ENCODE measurements around the gene TBKBP1.
"Not testable (repeated sequence)": the region's sequence is repeated elsewhere in the genome, so short reads cannot be mapped to it uniquely, and the experiment has no call there.

The TBKBP1 gene

DNA sequence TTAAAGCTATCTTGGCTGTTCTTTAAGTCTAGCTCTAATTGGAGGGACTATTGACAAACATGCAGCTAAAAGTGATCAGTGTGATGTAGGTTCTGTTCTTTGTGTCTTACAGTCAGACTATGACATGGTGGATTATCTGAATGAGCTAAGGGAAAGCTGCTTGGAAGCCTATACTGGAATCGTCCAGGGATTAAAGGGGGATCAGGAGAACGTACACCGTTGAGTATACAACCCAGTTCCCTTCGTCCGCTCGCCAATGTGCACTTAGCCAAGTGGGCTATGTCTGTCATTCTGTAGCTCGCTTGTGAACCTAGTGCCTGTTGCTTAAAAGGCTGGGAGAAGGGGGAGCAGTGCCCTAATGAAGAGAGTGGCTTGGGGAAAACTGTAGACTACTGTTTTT is 15.8 kb upstream of the TBKBP1 start:
- no peak for DNase-seq (ENCODE audit: low read depth in 2 of 2)

DNA sequence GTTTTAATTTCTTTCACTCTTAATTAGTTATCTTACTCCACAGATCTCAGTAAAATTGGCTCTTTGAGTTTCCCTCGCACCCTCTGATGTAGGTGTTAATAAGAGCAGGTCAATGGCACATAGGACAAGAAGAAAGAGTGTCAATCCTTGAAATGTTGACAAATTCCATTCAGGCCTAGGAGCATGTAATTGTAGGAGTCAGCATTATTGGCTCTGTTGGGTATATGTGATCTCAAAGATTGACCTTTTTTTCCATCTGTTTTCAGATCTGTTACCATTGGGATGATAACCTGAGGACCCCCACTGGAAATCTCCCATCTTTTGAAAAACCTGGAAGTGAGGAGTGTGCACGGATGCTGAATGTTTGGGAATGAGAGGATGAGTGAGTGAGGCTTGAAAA is 11.8 kb upstream of the TBKBP1 start:
- no peak for DNase-seq (ENCODE audit: low read depth in 2 of 2)

DNA sequence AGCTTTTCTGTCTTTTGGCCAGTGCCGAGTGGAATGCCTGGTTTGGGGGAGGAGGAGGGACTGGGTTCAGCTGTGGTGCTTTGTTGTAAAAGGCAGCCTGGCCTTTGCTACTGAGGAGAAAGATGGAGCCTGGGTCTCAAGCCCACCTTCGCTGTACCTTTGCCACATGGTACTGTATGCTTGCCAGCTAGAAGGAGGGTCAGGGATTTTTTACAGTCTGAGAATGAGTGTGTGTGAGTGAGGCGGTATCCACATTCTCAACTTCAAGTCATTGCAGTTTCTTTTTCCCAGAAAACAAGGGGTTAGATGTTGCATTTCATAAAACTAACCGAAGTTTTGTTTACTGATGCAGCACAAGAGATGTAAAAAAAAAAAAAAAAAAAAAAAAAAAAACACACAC is 11.2 kb upstream of the TBKBP1 start:
- DNase-seq (ENCODE audit: low read depth in 2 of 2) = not testable (repeated sequence)

DNA sequence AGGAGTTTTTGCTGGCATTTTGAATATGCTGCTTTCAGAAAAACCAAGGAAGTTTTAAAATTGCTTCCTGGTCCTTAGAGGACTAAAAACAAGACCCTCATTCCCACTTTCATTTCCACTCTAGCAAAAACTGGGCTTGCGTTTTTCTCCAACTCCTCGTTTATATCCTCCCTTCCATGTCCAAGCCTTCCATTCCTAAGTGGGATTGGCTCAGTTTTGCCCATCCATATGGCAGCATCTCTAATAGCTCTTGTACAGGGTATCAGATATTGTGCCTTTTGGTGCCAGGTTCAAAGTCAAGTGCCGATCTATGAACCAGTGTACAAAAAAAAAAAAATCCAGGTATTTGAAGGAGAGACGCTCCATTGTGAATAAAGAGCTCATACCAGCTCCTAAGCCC is 9.9 kb upstream of the TBKBP1 start:
- no peak for DNase-seq (ENCODE audit: low read depth in 2 of 2)

DNA sequence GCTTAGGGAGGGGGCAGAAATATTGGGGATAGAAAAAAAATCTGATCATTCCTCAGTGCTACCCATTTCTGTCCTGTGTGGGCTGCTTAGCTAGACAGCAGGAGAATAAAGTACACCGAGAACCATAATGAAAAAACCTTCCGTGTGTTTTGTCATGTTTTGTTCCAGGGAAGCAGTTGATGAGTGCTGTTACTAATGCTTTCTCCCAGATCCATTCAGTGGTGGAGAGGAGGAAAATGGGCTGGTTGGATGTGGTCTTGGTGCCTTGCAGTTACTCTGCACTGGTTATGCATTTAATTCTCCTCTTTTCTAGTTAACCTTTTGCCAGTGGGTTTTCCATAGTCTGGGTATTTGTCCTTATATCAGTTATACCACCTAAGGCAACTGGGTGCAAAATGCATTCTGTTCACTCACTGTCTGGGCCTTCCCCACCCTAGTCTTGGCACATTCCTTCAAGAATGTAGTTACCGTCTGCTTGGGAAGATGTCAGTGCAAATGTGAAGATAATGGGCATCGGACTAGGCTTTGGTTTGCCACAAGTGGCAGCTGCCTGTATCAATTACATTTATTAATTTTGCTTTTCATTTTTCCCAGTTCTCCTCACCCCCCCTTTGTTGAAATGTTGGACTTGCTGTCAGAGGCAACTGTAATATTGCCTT is 9.3 kb upstream of the TBKBP1 start:
- no peak for DNase-seq (ENCODE audit: low read depth in 2 of 2)

DNA sequence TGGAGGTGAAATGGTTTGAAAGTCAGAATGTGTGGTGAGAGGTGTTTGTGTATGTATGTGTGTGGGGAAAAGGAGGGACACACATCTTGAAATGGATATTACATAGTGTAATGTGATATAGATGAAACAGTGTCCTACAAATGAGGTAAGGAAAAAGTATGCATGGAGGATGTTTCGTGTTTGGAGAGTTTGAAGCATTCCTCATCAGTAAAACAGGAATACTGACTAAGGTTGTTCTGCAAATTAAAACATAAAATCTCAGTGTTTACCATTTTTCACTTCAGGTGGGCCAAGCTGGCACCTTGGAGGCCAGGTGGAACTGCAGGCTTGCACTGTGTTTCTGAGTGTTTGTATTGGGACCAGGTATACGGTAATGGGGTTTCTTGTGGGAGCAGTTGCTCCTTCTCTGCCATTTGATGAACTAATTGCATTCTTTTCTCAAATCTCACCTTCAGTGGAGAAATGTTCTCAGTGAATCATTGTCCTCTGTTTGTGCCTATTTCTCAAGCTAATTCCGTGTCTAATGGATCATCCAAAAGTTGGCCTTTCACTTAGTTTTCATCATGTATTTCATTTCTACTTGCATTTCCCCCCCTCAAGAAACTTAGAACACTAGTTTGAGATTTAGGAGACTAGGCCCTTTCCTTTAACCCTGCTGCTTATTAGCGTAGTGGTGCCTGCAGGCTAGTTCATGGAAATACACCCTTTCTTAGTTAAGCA is 8.2 kb upstream of the TBKBP1 start:
- DNase-seq (ENCODE audit: low read depth in 2 of 2) = no peak

DNA sequence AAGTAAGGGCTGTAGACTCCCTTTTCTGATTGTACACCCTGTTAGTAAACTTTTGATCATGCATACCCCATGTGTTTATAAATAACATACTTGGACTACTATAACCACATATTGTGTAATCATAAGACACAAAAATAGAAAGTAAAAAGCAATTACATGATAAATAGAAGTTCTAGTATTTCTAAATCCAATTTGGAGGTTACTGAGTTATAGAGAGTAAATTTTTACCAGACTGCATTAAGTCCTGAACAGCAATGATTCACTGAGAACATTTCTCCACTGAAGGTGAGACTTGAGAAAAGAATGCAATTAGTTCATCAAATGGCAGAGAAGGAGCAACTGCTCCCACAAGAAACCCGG is 7.7 kb upstream of the TBKBP1 start:
- no peak for DNase-seq (ENCODE audit: low read depth in 2 of 2)

DNA sequence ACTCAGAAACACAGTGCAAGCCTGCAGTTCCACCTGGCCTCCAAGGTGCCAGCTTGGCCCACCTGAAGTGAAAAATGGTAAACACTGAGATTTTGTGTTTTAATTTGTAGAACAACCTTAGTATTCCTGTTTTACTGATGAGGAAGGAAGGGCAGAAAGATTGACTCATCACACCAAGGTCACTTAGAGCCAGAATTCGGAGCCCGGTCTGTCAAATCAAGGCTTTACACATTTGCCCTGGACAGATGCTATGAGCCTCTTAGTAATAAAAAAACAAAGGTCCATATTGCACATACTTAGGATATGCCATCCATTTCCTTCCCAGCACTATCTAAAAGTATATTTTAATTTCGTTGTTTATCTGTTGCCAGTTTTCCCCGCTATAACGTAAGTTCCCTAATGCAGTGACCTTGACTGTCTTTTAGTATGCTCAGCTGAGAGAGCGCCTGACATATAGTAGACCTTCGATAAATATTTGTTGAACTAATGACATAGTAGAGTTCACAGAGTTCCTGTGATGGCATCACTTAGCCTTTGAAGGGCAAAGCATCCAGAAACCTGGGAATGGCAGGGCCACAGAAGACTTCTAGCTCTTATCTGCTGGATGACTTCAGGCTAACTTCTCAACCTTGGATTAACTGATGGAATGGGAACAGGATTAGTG is 7.2 kb upstream of the TBKBP1 start:
- no peak for DNase-seq (ENCODE audit: low read depth in 2 of 2)

DNA sequence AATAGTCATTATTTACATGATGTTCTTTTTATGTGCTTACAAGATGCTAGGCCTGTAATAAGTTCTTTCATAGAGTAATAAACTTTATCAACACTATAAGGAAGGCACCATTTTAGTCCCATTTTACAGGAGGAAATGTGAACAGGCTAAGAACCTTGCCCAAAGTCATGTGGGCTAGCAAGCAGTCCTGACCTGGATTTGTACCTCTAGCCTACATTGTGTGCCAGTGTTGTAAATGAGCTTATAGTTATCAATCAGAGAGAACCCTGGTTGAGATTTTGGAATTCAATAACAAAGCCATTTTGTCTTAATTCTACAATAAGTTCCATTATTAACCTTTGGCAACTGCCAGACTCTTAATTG is 6.7 kb upstream of the TBKBP1 start:
- DNase-seq (ENCODE audit: low read depth in 2 of 2) = no peak

DNA sequence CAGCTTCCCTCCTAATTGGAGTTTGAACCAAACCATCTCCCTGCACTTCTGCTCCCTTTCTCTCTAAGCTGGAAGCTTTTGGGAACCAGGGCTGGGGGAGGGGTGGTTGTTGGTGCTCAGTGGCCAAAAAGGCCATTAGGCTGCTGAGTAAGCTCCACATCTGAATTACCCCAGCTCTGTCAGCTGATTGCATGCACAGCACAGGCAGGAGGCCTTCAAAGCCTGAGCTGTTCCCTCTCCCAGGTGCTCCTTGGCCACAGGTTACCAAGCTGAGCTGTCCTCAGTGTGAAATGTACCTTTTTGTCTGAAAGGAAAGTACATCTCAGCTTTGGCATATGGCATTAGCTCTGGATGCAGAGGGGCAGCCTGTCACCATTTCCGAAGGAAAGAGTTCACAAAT is 6.2 kb upstream of the TBKBP1 start:
- no peak for DNase-seq (ENCODE audit: low read depth in 2 of 2)

DNA sequence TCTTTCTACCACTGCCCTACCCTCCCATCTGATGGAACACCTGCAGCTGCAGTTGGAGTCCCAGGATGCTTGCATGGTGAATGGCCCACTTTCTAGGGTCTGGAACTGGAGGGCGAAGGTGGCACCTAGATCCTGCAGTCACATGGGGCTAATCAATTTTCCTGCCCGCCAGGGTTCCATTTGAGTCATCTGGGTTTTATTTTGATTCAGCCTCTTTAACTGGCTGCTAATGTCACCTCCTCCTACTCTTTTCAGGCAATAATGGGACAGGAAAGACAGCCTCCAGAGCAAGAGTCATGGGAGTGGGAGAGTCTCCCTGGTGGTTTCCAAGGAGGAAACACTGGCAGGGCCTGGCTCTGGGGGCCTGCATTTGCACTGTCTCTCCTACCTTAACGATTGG is 3.8 kb upstream of the TBKBP1 start:
- no peak for DNase-seq (ENCODE audit: low read depth in 2 of 2)

DNA sequence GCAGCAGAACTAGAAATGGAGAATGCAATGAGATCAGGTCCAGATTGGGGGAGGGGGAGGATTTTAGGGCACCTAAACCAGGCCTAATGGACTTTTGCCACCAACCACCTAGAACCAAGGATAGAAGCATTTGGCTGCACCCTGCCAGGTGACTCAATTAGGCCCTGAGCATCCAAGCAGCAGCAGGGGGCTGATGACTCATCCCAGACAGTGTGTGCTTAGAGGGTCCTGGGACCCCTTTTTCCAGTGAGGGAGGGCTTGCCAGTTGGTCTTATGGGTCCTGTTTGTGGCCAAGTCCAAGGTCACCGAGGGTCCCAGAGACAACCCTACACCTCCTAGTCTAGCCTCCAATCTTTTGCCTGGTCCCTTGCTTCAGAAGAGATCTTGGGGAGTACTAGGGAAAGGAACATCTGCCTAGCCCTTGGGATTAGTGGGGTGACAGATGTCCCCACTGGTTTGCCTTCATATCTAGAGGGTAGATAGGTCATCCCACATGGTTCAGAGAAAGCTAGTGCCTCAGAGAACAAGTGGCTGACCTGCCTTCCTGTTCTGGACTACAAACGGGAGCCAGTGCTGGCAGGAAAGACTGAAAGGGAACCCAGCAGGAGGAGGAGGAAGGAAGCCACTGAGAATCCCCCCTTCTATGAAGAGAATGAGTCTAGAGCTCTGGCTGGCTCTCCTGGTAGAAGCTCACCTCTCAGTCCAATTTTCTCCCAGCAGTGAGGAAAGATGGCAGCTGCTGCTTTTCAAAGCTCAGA is 1.6 kb upstream of the TBKBP1 start:
- no peak for DNase-seq (ENCODE audit: low read depth in 2 of 2)

DNA sequence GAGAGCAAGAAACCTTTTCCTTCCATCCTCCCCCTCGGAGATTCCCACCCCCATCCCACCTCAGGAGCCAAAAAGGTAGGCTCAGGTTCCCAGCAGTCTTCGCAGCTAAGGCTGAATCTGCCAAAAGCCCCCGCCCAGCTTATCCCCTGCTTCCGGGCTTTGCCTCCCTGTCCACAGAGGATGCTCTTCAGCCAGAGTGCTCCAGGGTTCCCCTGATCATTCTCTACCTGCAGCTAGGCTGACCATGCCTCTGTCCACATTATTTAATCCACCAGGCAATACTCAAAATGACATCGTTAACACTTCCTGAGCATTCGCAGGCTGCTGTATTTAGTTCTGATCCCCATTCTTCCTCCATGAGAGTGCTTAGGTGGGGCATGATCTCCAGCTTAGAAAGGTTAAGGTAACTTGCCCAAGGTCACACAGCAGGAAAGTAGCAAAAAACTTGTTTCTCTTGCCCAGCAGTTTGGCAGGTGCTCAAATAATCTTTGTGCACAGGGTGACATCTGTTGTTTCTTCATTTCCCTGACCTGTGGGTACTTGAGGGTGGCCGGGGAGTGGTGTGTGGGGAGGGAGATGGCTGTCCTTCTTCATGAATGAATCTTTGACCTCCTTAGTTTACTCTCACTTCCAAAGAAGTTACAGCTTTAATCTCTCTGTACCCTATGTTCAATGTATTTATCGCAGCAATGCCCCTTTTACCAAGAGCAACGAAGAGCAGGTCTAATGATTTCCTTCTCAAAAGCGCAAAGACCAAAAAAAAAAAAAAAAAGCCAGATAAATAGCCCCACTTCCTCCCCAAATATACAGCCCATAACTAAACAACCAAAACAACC is 848 bp upstream of the TBKBP1 start:
- no peak for DNase-seq (ENCODE audit: low read depth in 2 of 2)

DNA sequence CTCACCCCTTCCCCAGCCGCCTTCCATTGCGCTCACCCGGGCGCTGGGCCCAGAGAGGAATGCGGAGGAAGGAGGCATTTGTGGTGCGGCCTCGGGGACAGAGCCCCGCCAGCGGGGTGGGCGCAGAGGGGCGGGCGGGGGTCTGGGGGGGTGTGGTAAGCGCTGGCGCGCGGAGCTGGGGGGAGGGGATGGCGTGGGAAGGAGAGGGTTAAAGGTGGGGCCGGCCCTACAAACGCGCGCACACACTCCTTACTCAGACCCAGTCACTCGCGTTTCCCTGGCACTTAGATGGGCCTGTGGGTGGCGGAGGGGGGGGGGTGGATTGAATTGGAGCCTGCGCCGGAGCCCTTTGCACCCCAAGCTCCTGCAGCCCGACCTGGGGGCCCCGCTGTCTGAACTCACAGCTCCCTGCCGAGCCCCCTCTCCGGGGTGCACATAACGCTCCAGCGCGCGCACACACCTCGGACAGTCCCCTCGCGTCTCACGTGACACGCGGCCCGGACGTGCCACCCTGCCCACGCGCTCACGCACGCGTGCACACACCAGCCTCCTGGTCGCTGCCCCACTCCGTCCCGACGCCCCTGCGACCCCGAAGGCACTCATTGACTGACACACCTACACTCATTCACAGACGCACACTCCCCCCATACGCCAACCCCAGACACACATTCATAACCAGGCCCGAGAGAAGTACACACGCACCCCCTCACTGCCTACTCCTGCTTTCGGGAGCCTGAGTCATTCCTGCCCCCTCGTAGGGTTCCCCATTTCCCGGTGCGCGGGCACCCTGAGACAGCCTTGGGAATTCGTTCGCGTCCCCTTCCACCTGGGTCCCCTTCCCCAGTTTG is 844 bp downstream of the TBKBP1 start:
- no peak for DNase-seq (ENCODE audit: low read depth in 2 of 2)

DNA sequence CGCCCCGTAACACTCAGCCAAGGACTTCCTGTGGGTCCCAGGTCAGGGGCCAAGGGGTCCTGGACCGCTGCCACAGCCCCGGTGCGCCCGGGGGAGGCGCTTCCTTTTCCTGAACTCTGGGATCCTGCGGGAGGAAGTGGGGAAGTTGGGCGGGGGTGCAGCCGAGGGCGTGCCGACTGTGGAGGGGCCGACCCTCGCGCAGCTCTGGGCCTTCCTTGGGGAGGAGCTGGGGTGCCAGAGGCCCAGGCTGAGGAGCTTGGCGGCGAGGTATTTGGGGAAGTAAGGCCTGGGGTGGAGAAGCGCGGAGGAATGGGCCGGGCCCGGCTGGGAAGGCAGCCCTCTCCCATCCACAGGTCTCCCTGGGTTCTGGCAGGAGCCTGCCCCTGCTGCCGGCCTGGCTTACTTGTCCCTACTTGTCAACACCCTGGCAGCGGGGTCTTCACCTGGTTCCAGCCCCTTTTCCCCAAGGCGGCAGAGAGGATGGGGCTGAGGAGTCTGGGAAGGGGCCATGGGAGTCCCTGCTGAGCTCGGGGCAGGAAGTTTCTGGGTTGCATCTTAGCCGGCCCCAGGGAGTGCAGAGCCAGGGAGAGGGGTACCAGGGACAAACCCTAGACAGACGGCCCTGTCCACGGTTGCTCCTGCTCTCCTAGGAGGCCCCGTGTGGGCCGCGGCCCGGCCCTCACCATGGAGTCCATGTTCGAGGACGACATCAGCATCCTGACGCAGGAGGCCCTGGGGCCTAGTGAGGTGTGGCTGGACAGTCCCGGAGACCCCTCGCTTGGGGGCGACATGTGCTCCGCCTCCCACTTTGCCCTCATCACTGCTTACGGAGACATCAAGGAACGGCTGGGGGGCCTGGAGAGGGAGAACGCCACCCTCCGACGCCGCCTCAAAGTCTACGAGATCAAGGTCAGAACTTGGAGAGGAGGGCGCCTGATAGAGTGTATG is 1.7 kb downstream of the TBKBP1 start:
- no peak for DNase-seq (ENCODE audit: low read depth in 2 of 2)

DNA sequence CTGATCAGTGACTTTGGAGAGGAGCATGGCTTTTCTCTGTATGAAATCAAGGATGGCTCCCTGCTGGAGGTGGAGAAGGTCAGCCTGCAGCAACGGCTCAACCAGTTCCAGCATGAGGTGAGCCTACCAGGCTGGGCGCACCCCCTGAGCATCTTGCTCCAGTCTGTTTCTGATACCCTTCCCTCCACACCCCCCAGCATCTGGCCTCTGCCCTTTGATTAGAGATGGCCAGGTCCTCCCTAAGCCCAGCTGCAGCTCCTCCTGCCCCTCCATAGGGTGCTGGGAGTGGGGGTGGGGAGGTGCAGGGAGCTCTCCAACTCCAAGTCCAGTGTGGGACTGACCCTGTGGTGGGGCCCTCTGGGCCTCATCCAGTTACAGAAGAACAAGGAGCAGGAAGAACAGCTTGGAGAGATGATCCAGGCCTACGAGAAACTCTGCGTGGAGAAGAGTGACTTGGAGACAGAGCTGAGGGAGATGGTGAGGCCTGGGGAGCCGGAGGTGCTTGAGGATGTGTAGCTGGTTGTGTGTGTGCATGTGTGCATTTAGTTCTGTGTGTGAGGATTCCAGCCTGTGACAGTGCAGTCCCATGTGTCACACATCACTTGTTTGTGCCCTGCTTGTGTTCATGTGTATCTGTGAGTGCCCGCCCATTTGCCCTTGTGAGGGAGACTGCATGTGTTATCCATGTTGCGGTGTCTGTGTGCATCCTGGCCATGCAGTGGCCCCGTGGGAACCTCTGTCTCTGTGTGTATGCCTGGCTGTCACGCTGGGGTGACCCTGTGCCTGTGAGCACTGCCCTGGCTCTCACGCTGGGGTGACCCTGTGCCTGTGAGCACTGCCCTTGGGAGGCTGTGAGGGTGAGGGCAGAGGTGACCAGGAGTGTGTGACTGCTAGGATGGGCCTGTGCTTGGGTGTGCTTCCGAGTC is 3.0 kb downstream of the TBKBP1 start:
- DNase-seq (ENCODE audit: low read depth in 2 of 2) = no peak

DNA sequence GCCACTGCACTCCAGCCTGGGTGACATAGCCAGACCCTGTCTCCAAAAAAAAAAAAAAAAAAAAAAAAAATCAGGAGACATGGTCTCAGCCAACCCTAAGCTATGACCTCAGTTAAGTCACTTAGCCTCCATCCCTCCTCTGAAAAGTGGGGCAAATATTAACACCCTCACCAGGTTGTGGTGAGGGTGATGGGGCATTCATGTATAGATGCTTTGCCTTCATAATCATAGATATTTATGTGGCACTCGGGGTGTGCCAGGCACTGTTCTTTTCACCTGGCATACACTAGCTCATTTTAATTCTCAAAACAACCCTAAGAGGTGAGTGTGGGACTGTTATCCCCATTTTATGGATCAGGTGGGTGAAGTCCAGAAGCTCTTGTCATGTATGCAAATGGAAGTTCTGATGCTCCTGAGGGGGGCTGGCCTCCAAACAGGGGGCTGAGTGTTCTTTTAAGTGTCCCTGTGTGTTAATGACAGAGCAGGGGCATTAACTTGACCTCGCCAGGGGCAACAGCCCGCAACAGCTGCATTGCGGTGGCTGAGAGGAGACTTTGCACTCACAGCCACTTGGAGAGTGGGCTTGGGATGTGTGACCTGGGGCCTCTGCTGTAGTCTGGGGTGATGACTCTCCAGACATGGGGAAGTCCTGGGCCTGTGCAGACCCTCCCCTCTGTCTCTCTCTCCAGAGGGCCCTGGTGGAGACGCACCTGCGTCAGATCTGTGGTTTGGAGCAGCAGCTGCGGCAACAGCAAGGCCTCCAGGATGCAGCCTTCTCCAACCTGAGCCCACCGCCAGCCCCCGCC is 4.1 kb downstream of the TBKBP1 start:
- DNase-seq (ENCODE audit: low read depth in 2 of 2) = no peak

Data from stimulated activated CD8-positive, alpha-beta memory T cell treated with anti-CD3 and anti-CD28 coated beads, Interleukin-2, amount 100 ng/mL, for 1 hour (primary cell).